ENCODE results near the gene RFLNA.

DNA sequence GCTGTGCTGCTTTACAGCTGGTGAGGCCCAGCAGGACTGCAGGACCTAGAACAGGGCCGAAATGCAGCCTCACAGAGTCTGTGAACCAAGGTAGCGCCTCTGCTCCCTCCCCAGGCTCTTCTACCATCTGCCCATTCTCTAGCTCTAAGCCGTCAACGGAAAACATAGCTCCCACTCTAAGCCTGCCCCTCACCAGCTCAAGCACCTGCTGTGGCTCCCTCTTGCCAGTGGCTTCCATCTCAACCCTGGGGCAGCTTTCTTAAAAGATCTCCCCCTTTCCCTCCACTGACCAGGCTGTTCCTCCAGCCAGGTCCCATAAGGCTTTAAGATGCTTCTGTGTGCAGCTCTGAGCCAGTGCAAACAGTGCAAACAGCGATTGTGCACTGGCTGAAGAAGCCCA lies 61.3 kb downstream of the RFLNA start:
- TF ChIP-seq, protein P1, sequence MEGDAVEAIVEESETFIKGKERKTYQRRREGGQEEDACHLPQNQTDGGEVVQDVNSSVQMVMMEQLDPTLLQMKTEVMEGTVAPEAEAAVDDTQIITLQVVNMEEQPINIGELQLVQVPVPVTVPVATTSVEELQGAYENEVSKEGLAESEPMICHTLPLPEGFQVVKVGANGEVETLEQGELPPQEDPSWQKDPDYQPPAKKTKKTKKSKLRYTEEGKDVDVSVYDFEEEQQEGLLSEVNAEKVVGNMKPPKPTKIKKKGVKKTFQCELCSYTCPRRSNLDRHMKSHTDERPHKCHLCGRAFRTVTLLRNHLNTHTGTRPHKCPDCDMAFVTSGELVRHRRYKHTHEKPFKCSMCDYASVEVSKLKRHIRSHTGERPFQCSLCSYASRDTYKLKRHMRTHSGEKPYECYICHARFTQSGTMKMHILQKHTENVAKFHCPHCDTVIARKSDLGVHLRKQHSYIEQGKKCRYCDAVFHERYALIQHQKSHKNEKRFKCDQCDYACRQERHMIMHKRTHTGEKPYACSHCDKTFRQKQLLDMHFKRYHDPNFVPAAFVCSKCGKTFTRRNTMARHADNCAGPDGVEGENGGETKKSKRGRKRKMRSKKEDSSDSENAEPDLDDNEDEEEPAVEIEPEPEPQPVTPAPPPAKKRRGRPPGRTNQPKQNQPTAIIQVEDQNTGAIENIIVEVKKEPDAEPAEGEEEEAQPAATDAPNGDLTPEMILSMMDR (IDR thresholded peaks at IDR 0.05; ENCODE audit: low read depth, low read length): no peak
- TF ChIP-seq EZH2phosphoT487 (IDR thresholded peaks at IDR 0.05; ENCODE audit: low read depth): no peak
